SIG-M5 (cell line): Measurements from ENCODE around the gene S100PBP.

Experiments
- DNase-seq: peaks from one replicate; lab custom pipeline; 2025; lab: John Stamatoyannopoulos, UW

The S100PBP gene

GRCh38 chr1:32830092-32830852 lies 12.8 kb downstream of the S100PBP start:
- DNase-seq: no peak

GRCh38 chr1:32831878-32832277 lies 14.4 kb downstream of the S100PBP start:
- DNase-seq: no peak

GRCh38 chr1:32848354-32849063 lies 31.1 kb downstream of the S100PBP start:
- no peak for DNase-seq

GRCh38 chr1:32855861-32856617 lies 38.6 kb downstream of the S100PBP start:
- DNase-seq: no peak

GRCh38 chr1:32858136-32858535 lies 40.7 kb downstream of the S100PBP start:
- DNase-seq: no peak

GRCh38 chr1:32858791-32859190 lies 41.3 kb downstream of the S100PBP start:
- DNase-seq: no peak

- DNase-seq: no peak
Observed at GRCh38 chr1:32859915-32860314, 42.5 kb downstream of the S100PBP start.

- no peak for DNase-seq
Observed at GRCh38 chr1:32860566-32860965, 43.1 kb downstream of the S100PBP start.

GRCh38 chr1:32861904-32862695 lies 44.6 kb downstream of the S100PBP start:
- no peak for DNase-seq

- DNase-seq: no peak
Observed at GRCh38 chr1:32863218-32863880, 45.9 kb downstream of the S100PBP start.

- DNase-seq: no peak
Observed at GRCh38 chr1:32863881-32864245, 46.4 kb downstream of the S100PBP start.

GRCh38 chr1:32864375-32865019 lies 47.0 kb downstream of the S100PBP start:
- no peak for DNase-seq

- DNase-seq: no peak
Observed at GRCh38 chr1:32865639-32866405, 48.4 kb downstream of the S100PBP start.

GRCh38 chr1:32867151-32867550 lies 49.7 kb downstream of the S100PBP start:
- DNase-seq: no peak

GRCh38 chr1:32867671-32868070 lies 50.2 kb downstream of the S100PBP start:
- DNase-seq: no peak

- no peak for DNase-seq
Observed at GRCh38 chr1:32868085-32868484, 50.6 kb downstream of the S100PBP start.

- DNase-seq: no peak
Observed at GRCh38 chr1:32868806-32869455, 51.5 kb downstream of the S100PBP start.

- no peak for DNase-seq
Observed at GRCh38 chr1:32869923-32870614, 52.6 kb downstream of the S100PBP start.
